Measurements from ENCODE around the gene FXYD7. TPM values are rescaled to one million over a fixed set of nuclear protein-coding genes. Genes with fewer than 3 reads are reported as not detected.

FXYD7 gene
- total and polyA plus RNA-seq, 2 of the 13 experiments (the other 11 are each of a cell fraction or from before 2014, with no cell fraction given) = 0.55 TPM; not detected in 1

DNA sequence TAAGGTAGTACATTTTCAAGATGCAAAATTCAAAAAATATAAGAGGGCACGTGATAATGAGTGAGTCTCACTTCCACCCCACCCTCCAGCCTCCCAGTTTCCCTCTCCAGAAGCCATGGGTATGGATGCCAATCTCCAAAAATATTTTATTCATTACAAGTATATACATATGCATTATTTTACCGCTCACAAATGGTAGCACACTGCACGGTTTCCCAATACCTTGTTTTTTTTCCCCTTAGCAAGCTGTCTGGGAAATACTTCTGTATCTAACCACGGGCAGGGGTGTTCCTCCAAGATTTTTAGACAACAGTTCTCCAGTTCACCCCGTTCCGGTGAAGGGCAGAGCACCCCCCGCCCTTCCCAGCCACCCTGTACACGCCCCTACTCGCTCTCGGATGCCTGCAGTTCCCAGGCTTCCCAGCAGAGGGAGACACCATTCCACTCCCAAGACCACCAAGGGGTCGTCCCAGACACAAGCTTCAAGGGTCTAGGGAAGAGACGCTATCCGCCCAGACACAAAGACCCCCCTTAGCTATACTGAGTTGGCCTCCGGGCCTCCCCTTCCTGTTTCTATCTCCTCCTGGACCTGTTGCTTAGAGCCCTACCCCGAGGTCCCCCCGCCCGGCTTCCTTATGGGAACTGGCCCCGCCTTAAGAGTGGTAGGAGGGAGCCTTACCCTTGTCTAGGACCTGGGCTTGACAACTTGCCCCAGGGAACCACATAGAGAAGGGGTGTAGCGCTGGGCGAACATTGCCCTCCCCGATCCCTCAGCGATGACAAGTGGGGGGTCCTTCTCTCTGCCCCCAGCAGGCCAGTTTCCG is 28.5 kb upstream of the FXYD7 start (continued):
- TF ChIP-seq, protein P1, sequence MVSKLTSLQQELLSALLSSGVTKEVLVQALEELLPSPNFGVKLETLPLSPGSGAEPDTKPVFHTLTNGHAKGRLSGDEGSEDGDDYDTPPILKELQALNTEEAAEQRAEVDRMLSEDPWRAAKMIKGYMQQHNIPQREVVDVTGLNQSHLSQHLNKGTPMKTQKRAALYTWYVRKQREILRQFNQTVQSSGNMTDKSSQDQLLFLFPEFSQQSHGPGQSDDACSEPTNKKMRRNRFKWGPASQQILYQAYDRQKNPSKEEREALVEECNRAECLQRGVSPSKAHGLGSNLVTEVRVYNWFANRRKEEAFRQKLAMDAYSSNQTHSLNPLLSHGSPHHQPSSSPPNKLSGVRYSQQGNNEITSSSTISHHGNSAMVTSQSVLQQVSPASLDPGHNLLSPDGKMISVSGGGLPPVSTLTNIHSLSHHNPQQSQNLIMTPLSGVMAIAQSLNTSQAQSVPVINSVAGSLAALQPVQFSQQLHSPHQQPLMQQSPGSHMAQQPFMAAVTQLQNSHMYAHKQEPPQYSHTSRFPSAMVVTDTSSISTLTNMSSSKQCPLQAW (CRISPR knock-in tag; IDR thresholded peaks at IDR 0.05) = peak; percentile 53; the same call in 1 of the 2 replicates
- TF ChIP-seq CCAR2 (optimal IDR thresholded peaks at IDR 0.05; ENCODE audit: low read depth, low read length) (no peak), ZNF614 (CRISPR knock-in tag; IDR thresholded peaks at IDR 0.05; ENCODE audit: borderline replicate concordance) (0 out of 2 replicates have a peak, but pooled peaks have one; percentile 23), GABPA (IDR thresholded peaks at IDR 0.05; ENCODE audit: low read depth, low read length) (no peak), GABPA (CRISPR knock-in tag; IDR thresholded peaks at IDR 0.05; ENCODE audit: low read depth) (0 out of 2 replicates have a peak, but pooled peaks have one; percentile 34), SMC3 (IDR thresholded peaks at IDR 0.05; ENCODE audit: low read length) (peak; percentile 63), GLI4 (CRISPR knock-in tag; IDR thresholded peaks at IDR 0.05; ENCODE audit: borderline replicate concordance) (peak; percentile 43; the same call in 1 of the 2 replicates), KDM5B (CRISPR knock-in tag; IDR thresholded peaks at IDR 0.05; ENCODE audit: borderline replicate concordance) (peak; percentile 73; the same call in 1 of the 2 replicates), FOXJ3 (CRISPR knock-in tag; IDR thresholded peaks at IDR 0.05; ENCODE audit: borderline replicate concordance) (no peak), TEAD3 (CRISPR knock-in tag; optimal IDR thresholded peaks at IDR 0.05; ENCODE audit: borderline replicate concordance) (peak; percentile 42)
- TF ChIP-seq, protein P2, sequence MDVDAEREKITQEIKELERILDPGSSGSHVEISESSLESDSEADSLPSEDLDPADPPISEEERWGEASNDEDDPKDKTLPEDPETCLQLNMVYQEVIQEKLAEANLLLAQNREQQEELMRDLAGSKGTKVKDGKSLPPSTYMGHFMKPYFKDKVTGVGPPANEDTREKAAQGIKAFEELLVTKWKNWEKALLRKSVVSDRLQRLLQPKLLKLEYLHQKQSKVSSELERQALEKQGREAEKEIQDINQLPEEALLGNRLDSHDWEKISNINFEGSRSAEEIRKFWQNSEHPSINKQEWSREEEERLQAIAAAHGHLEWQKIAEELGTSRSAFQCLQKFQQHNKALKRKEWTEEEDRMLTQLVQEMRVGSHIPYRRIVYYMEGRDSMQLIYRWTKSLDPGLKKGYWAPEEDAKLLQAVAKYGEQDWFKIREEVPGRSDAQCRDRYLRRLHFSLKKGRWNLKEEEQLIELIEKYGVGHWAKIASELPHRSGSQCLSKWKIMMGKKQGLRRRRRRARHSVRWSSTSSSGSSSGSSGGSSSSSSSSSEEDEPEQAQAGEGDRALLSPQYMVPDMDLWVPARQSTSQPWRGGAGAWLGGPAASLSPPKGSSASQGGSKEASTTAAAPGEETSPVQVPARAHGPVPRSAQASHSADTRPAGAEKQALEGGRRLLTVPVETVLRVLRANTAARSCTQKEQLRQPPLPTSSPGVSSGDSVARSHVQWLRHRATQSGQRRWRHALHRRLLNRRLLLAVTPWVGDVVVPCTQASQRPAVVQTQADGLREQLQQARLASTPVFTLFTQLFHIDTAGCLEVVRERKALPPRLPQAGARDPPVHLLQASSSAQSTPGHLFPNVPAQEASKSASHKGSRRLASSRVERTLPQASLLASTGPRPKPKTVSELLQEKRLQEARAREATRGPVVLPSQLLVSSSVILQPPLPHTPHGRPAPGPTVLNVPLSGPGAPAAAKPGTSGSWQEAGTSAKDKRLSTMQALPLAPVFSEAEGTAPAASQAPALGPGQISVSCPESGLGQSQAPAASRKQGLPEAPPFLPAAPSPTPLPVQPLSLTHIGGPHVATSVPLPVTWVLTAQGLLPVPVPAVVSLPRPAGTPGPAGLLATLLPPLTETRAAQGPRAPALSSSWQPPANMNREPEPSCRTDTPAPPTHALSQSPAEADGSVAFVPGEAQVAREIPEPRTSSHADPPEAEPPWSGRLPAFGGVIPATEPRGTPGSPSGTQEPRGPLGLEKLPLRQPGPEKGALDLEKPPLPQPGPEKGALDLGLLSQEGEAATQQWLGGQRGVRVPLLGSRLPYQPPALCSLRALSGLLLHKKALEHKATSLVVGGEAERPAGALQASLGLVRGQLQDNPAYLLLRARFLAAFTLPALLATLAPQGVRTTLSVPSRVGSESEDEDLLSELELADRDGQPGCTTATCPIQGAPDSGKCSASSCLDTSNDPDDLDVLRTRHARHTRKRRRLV (CRISPR knock-in tag; IDR thresholded peaks at IDR 0.05) = 0 out of 2 replicates have a peak, but pooled peaks have one; percentile 54
- TF ChIP-seq, protein P3, sequence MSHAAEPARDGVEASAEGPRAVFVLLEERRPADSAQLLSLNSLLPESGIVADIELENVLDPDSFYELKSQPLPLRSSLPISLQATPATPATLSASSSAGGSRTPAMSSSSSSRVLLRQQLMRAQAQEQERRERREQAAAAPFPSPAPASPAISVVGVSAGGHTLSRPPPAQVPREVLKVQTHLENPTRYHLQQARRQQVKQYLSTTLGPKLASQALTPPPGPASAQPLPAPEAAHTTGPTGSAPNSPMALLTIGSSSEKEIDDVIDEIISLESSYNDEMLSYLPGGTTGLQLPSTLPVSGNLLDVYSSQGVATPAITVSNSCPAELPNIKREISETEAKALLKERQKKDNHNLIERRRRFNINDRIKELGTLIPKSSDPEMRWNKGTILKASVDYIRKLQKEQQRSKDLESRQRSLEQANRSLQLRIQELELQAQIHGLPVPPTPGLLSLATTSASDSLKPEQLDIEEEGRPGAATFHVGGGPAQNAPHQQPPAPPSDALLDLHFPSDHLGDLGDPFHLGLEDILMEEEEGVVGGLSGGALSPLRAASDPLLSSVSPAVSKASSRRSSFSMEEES (CRISPR knock-in tag; IDR thresholded peaks at IDR 0.05) = no peak
- TF ChIP-seq, protein P4, sequence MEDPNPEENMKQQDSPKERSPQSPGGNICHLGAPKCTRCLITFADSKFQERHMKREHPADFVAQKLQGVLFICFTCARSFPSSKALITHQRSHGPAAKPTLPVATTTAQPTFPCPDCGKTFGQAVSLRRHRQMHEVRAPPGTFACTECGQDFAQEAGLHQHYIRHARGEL (CRISPR knock-in tag; IDR thresholded peaks at IDR 0.05) = no peak
- TF ChIP-seq, protein P5, sequence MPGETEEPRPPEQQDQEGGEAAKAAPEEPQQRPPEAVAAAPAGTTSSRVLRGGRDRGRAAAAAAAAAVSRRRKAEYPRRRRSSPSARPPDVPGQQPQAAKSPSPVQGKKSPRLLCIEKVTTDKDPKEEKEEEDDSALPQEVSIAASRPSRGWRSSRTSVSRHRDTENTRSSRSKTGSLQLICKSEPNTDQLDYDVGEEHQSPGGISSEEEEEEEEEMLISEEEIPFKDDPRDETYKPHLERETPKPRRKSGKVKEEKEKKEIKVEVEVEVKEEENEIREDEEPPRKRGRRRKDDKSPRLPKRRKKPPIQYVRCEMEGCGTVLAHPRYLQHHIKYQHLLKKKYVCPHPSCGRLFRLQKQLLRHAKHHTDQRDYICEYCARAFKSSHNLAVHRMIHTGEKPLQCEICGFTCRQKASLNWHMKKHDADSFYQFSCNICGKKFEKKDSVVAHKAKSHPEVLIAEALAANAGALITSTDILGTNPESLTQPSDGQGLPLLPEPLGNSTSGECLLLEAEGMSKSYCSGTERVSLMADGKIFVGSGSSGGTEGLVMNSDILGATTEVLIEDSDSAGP (CRISPR knock-in tag; IDR thresholded peaks at IDR 0.05; ENCODE audit: borderline replicate concordance) = peak; percentile 28; the same call in 1 of the 2 replicates
- TF ChIP-seq, protein P6, sequence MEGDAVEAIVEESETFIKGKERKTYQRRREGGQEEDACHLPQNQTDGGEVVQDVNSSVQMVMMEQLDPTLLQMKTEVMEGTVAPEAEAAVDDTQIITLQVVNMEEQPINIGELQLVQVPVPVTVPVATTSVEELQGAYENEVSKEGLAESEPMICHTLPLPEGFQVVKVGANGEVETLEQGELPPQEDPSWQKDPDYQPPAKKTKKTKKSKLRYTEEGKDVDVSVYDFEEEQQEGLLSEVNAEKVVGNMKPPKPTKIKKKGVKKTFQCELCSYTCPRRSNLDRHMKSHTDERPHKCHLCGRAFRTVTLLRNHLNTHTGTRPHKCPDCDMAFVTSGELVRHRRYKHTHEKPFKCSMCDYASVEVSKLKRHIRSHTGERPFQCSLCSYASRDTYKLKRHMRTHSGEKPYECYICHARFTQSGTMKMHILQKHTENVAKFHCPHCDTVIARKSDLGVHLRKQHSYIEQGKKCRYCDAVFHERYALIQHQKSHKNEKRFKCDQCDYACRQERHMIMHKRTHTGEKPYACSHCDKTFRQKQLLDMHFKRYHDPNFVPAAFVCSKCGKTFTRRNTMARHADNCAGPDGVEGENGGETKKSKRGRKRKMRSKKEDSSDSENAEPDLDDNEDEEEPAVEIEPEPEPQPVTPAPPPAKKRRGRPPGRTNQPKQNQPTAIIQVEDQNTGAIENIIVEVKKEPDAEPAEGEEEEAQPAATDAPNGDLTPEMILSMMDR (CRISPR knock-in tag; IDR thresholded peaks at IDR 0.05) = peak; percentile 95

All from HepG2 (cell line).